Measurements from ENCODE around the gene YPEL1. TPM values are rescaled to one million over a fixed set of nuclear protein-coding genes. Genes with fewer than 3 reads are reported as not detected.

Gene YPEL1
- total and polyA plus RNA-seq, 2 of the 8 experiments (the other 6 are each of a cell fraction or from before 2014, with no cell fraction given): 6.0 to 6.7 TPM

GRCh38 chr22:21703684-21704316, 31.8 kb downstream of the YPEL1 start (continued):
- TF ChIP-seq BCL11A (IDR thresholded peaks at IDR 0.05; ENCODE audit: low read depth in 2 of 2, low read length in 2 of 2) (no peak), ZNF274 (IDR thresholded peaks at IDR 0.05; ENCODE audit: borderline replicate concordance, extremely low read depth, low read length) (no peak), ASH2L (IDR thresholded peaks at IDR 0.05; ENCODE audit: low read length) (no peak), YY1 (IDR thresholded peaks at IDR 0.05; ENCODE audit: low read depth, low read length) (no peak), HDAC2 (IDR thresholded peaks at IDR 0.05; ENCODE audit: borderline replicate concordance in 1 of 2, low read depth in 2 of 2, low read length in 2 of 2) (no peak), NANOG (IDR thresholded peaks at IDR 0.05; ENCODE audit: insufficient read depth, low read depth, low read length, poor library complexity, severe bottlenecking) (no peak), KDM5A (IDR thresholded peaks at IDR 0.05; ENCODE audit: low read length) (no peak), SIX5 (IDR thresholded peaks at IDR 0.05; ENCODE audit: low read depth, low read length) (no peak), RXRA (IDR thresholded peaks at IDR 0.05; ENCODE audit: insufficient read depth, low read depth, low read length) (no peak), EP300 (IDR thresholded peaks at IDR 0.05; ENCODE audit: borderline replicate concordance in 1 of 2, low read depth in 2 of 2, low read length in 2 of 2) (no peak), EGR1 (IDR thresholded peaks at IDR 0.05; ENCODE audit: borderline replicate concordance, low read depth, low read length) (no peak)

All from H1 (cell line).